ENCODE data around the gene WDR88. TPM values are rescaled to one million over a fixed set of nuclear protein-coding genes. Genes with fewer than 3 reads are reported as not detected.
A peak's percentile ranks its signal among the peaks of the same experiment; 100 is the strongest.

Gene WDR88
- polyA plus RNA-seq, 2 of the 4 experiments (the other 2 are of a cell fraction) = 0.04 TPM; not detected in 1

- ATAC-seq (no peak), FAIRE-seq (no peak), DNase-seq (ENCODE audit: low read depth in 1 of 2, low spot score in 1 of 2) (no peak)
- H3K9me3 ChIP-seq = no peaks in the 10 kb centered on the region
- no peak overlapping the region for H3K4me2 ChIP-seq
- ChIA-PET CTCF (interaction anchor here (0.5 to 7.5 kb wide), 15 partner anchors 9 to 886 kb away, joined by 3 to 44 read pairs (median 4); no protein-coding TSS in a partner anchor), POLR2A (no interaction called here)
- TF ChIP-seq ZC3H11A (IDR thresholded peaks at IDR 0.05) = no peak
- TF ChIP-seq NR3C1 (IDR thresholded peaks at IDR 0.05) = no peak
- 89% methylated on average over 21 of the region's 22 CpGs for WGBS (ENCODE audit: missing lambda C conversion rate)
- no peak overlapping the region for H3K27ac ChIP-seq
- H3K4me1 ChIP-seq = no peaks in the 10 kb centered on the region
- H3K4me3 ChIP-seq = no peak overlapping the region
Observed at GRCh38 chr19:33210266-33210940, 78.5 kb downstream of the WDR88 start.

GRCh38 chr19:33211794-33212435 is 80.0 kb downstream of the WDR88 start:
- POLR2A ChIA-PET = no interaction called here
- Histone ChIP-seq H3K4me1 (no peaks in the 10 kb centered on the region), H3K4me3 (no peak overlapping the region), H3K9me3 (no peaks in the 10 kb centered on the region), H3K27ac (no peak overlapping the region), H3K4me2 (no peak overlapping the region)
- TF ChIP-seq ZC3H11A (IDR thresholded peaks at IDR 0.05) = no peak
- TF ChIP-seq NFE2L2 (conservative IDR thresholded peaks at IDR 0.05; ENCODE audit: low read length) = no peak
- no peak for TF ChIP-seq CBX8 (IDR thresholded peaks at IDR 0.05)
- no peak for TF ChIP-seq ZNF302 (CRISPR knock-in tag; IDR thresholded peaks at IDR 0.05)
- TF ChIP-seq FOSB (CRISPR knock-in tag; IDR thresholded peaks at IDR 0.05) = no peak
- TF ChIP-seq HOXB13 (CRISPR knock-in tag; IDR thresholded peaks at IDR 0.05; ENCODE audit: low read depth) = no peak
- no peak for TF ChIP-seq ZSCAN20 (CRISPR knock-in tag; IDR thresholded peaks at IDR 0.05)
- DNase-seq (ENCODE audit: low read depth in 1 of 2, low spot score in 1 of 2) = no peak
- 86% methylated on average over 17 of the region's 17 CpGs for WGBS (ENCODE audit: missing lambda C conversion rate)
- no peak for ATAC-seq
- FAIRE-seq = no peak
- CTCF ChIA-PET = interaction anchor here (0.9 to 7.5 kb wide), 12 partner anchors 7 to 1289 kb away, joined by 3 to 44 read pairs (median 4); partner anchors contain the start of gene SLC7A10

GRCh38 chr19:33212436-33213172 is 80.7 kb downstream of the WDR88 start:
- DNase-seq (ENCODE audit: low read depth in 1 of 2, low spot score in 1 of 2) (no peak), ATAC-seq (peak in 1 of 2 experiments; percentile 12; a peak in 3 of 6 replicates), FAIRE-seq (no peak)
- Histone ChIP-seq H3K4me2 (no peak overlapping the region), H3K27ac (no peak overlapping the region), H3K4me3 (no peak overlapping the region), H3K9me3 (no peaks in the 10 kb centered on the region), H3K4me1 (no peaks in the 10 kb centered on the region)
- CTCF ChIA-PET = interaction anchor here (0.9 to 7.5 kb wide), 7 partner anchors 12 to 193 kb away, joined by 3 to 44 read pairs (median 4); partner anchors contain the start of gene SLC7A10
- POLR2A ChIA-PET = interaction anchor here (0.9 kb wide), 1 partner anchor 11 kb away, joined by 3 read pairs; no protein-coding TSS in a partner anchor
- TF ChIP-seq ESRRA (IDR thresholded peaks at IDR 0.05; ENCODE audit: borderline replicate concordance, low read length) = no peak
- TF ChIP-seq RAD21 (conservative IDR thresholded peaks at IDR 0.05 in 1 of 2, IDR thresholded peaks at IDR 0.05 in 1 of 2) = no peak
- TF ChIP-seq MAFK (IDR thresholded peaks at IDR 0.05; ENCODE audit: partially characterized antibody) = no peak
- TF ChIP-seq EHF (CRISPR knock-in tag; IDR thresholded peaks at IDR 0.05) = no peak
- TF ChIP-seq CBX2 (IDR thresholded peaks at IDR 0.05; ENCODE audit: borderline replicate concordance, low read depth) = no peak
- TF ChIP-seq JUNB (IDR thresholded peaks at IDR 0.05) = no peak
- no peak for TF ChIP-seq HEYL (CRISPR knock-in tag; IDR thresholded peaks at IDR 0.05)
- TF ChIP-seq JUN (IDR thresholded peaks at IDR 0.05) = no peak
- TF ChIP-seq TFCP2L1 (CRISPR knock-in tag; IDR thresholded peaks at IDR 0.05) = no peak
- no peak for TF ChIP-seq HDAC2 (IDR thresholded peaks at IDR 0.05)
- no peak for TF ChIP-seq ZFP36 (IDR thresholded peaks at IDR 0.05; ENCODE audit: borderline replicate concordance, partially characterized antibody)
- no peak for TF ChIP-seq HOXB5 (CRISPR knock-in tag; IDR thresholded peaks at IDR 0.05)
- no peak for TF ChIP-seq POLR2AphosphoS2 (conservative IDR thresholded peaks at IDR 0.05; ENCODE audit: low read length)
- no peak for TF ChIP-seq MAX (IDR thresholded peaks at IDR 0.05)
- no peak for TF ChIP-seq GATA3 (IDR thresholded peaks at IDR 0.05; ENCODE audit: borderline replicate concordance)
- no peak for TF ChIP-seq CEBPB (IDR thresholded peaks at IDR 0.05)
- no peak for TF ChIP-seq EHMT2 (IDR thresholded peaks at IDR 0.05; ENCODE audit: low read depth)
- TF ChIP-seq USF2 (IDR thresholded peaks at IDR 0.05) = no peak
- no peak for TF ChIP-seq RNF2 (IDR thresholded peaks at IDR 0.05; ENCODE audit: borderline replicate concordance, low read depth)
- 67% methylated on average over 24 of the region's 30 CpGs for WGBS (ENCODE audit: missing lambda C conversion rate)

Measured in A549 (cell line).